Measurements from ENCODE around the gene GFOD2. TPM values are rescaled to one million over a fixed set of nuclear protein-coding genes. Genes with fewer than 3 reads are reported as not detected.

The GFOD2 gene
- total and polyA plus RNA-seq, 8 donors: 7.6 to 87.5 (median 12.9) TPM

DNA sequence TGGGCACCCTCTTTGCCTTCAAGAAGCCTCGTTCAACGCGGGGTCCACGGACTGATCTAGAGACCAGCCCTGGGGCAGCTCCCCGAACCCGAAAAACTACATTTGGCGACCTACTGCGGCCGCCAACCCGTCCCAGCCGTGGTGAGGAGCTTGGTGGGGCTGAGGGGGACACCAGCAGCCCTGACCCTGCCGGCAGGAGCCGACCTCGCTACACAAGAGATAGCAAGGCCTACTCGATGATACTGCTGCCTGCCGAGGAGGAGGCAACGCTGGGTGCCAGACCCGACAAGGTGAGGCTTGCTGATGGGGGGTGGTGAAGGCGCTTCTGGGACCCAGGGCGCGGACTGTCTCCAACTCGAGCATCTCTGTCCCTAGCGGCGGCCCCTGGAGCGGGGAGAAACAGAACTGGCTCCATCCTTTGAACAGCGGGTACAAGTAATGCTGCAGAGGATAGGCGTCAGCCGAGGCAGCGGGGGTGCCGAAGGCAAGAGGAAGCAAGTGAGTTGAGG, 64.7 kb downstream of the GFOD2 start:
- 46 to 58% (median 50%) methylated on average over 13 to 30 of the region's 30 CpGs for WGBS, 5 donors
- Histone ChIP-seq H3K36me3 (peaks cover 0 to 23% (median 21%) of the 10 kb centered on the region in 4 donors), H3K9me3 (no peaks in the 10 kb centered on the region), H3K4me3 (no peak overlapping the region), H3K27ac (no peak overlapping the region), H3K4me1 (peaks cover 22 to 37% (median 33%) of the 10 kb centered on the region in 4 donors), H3K27me3 (peaks cover 16 to 60% (median 45%) of the 10 kb centered on the region in 3 donors)
- intact Hi-C loops (cut with DNase I; ENCODE audit: low total_unique reads): no loop called here
- TF ChIP-seq, protein P1, sequence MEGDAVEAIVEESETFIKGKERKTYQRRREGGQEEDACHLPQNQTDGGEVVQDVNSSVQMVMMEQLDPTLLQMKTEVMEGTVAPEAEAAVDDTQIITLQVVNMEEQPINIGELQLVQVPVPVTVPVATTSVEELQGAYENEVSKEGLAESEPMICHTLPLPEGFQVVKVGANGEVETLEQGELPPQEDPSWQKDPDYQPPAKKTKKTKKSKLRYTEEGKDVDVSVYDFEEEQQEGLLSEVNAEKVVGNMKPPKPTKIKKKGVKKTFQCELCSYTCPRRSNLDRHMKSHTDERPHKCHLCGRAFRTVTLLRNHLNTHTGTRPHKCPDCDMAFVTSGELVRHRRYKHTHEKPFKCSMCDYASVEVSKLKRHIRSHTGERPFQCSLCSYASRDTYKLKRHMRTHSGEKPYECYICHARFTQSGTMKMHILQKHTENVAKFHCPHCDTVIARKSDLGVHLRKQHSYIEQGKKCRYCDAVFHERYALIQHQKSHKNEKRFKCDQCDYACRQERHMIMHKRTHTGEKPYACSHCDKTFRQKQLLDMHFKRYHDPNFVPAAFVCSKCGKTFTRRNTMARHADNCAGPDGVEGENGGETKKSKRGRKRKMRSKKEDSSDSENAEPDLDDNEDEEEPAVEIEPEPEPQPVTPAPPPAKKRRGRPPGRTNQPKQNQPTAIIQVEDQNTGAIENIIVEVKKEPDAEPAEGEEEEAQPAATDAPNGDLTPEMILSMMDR (IDR thresholded peaks at IDR 0.05): no peak
- TF ChIP-seq POLR2A (IDR thresholded peaks at IDR 0.05) (no peak), EP300 (IDR thresholded peaks at IDR 0.05) (no peak), POLR2AphosphoS5 (IDR thresholded peaks at IDR 0.05) (no peak)
- no peak for DNase-seq

DNA sequence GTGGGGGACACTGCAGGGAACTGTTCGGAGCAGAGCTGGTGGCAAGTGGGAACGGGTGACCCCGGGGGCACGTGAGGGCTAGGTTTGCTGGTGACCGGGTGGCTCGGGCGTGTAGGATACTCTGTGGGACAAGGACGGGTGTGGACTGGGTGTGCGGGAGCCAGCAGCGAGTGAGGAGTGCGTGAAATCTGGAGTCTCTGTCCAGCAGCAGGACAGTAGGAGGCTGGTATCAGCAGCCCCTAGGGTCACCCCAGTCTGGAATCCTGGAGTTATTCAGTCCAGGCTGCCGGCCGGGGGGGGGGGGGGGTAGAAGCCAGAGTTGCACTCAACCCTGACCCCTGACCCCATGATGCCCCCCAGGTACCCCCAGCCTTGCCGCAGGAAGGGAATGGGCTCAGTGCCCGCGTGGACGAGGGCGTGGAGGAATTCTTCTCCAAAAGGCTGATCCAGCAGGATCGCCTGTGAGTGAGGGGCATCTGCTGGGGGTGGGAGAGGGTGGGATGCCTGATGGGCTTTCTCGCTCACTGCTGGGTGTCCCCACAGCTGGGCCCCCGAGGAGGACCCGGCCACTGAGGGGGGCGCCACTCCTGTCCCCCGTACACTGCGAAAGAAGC, 65.2 kb downstream of the GFOD2 start:
- Histone ChIP-seq H3K36me3 (peaks cover 0 to 23% (median 21%) of the 10 kb centered on the region in 4 donors), H3K27ac (no peak overlapping the region), H3K4me1 (peaks cover 16 to 36% (median 31%) of the 10 kb centered on the region in 4 donors), H3K27me3 (peaks cover 19 to 66% (median 51%) of the 10 kb centered on the region in 3 donors), H3K4me3 (peak overlapping the region; percentile 34 to 46 (median 37)), H3K9me3 (no peaks in the 10 kb centered on the region)
- no peak for DNase-seq
- WGBS, 5 donors: 32 to 47% (median 39%) methylated on average over 12 to 25 of the region's 25 CpGs
- intact Hi-C loops (cut with DNase I; ENCODE audit: low total_unique reads): no loop called here
- TF ChIP-seq POLR2A (IDR thresholded peaks at IDR 0.05) (no peak), EP300 (IDR thresholded peaks at IDR 0.05) (no peak), POLR2AphosphoS5 (IDR thresholded peaks at IDR 0.05) (no peak)
- TF ChIP-seq, protein P1 (IDR thresholded peaks at IDR 0.05): no peak

DNA sequence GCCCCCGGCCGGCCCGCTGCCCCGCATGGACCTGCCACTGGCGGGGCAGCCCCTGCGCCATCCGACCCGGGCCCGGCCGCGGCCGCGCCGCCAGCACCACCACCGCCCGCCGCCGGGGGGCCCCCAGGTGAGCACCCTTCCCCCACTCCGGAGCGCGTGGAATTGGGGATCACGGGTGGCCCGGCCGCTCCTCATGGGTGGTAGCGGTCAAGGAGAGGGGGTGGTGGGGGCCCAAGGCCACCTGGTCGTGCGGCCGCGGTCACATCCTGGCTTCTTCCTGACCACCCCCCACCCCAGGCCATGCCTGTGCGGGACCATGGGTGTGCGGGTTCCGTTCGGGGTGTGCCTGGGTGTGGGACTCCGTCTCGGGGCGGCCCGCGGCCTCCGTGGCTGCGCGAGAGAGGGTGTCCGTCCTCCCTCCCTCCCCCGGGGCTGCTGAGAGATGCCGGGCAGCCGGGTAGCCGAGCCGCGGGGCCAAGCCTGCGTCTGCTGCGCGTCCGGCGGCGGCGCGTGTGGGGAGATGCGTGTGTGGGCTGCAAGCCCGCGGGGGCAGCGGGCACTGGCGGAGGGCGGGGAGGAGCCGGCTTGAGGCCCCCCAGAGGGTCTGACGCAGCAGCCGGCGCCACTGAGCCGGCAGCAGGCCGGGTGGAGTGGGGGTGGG, 65.9 kb downstream of the GFOD2 start:
- TF ChIP-seq POLR2A (IDR thresholded peaks at IDR 0.05) (no peak), EP300 (IDR thresholded peaks at IDR 0.05) (no peak)
- TF ChIP-seq, protein P1 (IDR thresholded peaks at IDR 0.05): peak in 1 of 7 experiments; percentile 32
- DNase-seq: peak in 1 of 2 donors; percentile 63
- Histone ChIP-seq H3K9me3 (no peaks in the 10 kb centered on the region), H3K4me3 (peak overlapping the region; percentile 34 to 46 (median 37)), H3K27ac (no peak overlapping the region), H3K4me1 (peaks cover 16 to 36% (median 29%) of the 10 kb centered on the region in 4 donors), H3K27me3 (peaks cover 25 to 72% (median 57%) of the 10 kb centered on the region in 3 donors), H3K36me3 (peaks cover 0 to 22% (median 19%) of the 10 kb centered on the region in 4 donors)
- intact Hi-C loops (cut with DNase I; ENCODE audit: low total_unique reads): no loop called here
- WGBS, 5 donors: 13 to 56% (median 15%) methylated on average over 17 to 68 of the region's 68 CpGs

DNA sequence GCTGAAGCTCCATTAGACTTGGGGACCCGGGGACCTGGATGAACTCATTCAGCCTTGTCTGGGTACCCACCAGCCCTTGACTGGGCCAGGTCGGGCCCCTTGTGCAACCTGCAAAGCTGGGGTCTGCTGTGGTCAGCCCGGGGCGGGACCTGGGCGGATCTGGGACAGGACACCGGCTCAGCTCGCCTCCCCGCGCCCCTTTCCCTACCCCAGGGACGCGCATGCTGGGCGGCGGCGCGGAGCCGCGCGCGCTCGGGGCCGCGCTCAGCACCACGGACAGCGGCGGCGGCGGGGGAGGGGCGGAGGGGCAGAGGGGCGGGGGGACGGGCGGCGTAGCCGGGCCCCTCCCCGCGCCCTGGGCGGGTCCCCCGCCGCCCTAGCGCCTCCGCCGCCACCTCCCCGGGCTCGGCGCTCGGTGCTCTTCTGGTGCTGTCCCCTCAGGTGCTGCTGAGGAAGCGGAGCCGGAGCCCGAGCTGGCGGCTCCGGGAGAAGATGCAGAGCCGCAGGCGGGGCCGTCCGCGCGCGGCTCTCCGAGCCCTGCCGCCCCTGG, 66.5 kb downstream of the GFOD2 start:
- H3K27me3 ChIP-seq: peaks cover 28 to 78% (median 63%) of the 10 kb centered on the region in 3 donors
- H3K4me1 ChIP-seq: peaks cover 18 to 38% (median 30%) of the 10 kb centered on the region in 4 donors
- H3K36me3 ChIP-seq: peaks cover 0 to 16% (median 12%) of the 10 kb centered on the region in 4 donors
- H3K4me3 ChIP-seq: peak overlapping the region; percentile 34 to 46 (median 37)
- 0 to 34% (median 8%) methylated on average over 7 to 59 of the region's 59 CpGs for WGBS, 5 donors
- no peak for TF ChIP-seq POLR2AphosphoS5 (IDR thresholded peaks at IDR 0.05)
- no peak for TF ChIP-seq EP300 (IDR thresholded peaks at IDR 0.05)
- TF ChIP-seq, protein P1 (IDR thresholded peaks at IDR 0.05): no peak
- TF ChIP-seq POLR2A (IDR thresholded peaks at IDR 0.05): no peak
- DNase-seq: peak in 1 of 2 donors; percentile 71
- intact Hi-C loops (cut with DNase I; ENCODE audit: low total_unique reads): no loop called here
- H3K9me3 ChIP-seq: no peaks in the 10 kb centered on the region
- no peak overlapping the region for H3K27ac ChIP-seq
